ENCODE results near the gene DGKQ. TPM values are rescaled to one million over a fixed set of nuclear protein-coding genes. Genes with fewer than 3 reads are reported as not detected.

DGKQ gene
- 12.6 and 12.9 TPM in 2 replicates for total RNA-seq (2014; rRNA removed; shearing (Covaris generic))
- 16.3 and 19.8 TPM in 2 replicates for polyA plus RNA-seq (2015; cell fraction: cytosol; rRNA removed)
- polyA plus RNA-seq (2015; cell fraction: nucleus; rRNA removed) = 61.5 and 72.3 TPM in 2 replicates

- peak; percentile 70 for DNase-seq (ENCODE audit: low read depth, low spot score)
These were observed at the start of gene DGKQ for GRCh38 chr4:973431-974397. DGKQ (minus strand) TSS chr4:973569; CDS start chr4:973482, 87 bp downstream.

GRCh38 chr4:1022739-1023066, 49.3 kb upstream of the DGKQ start:
- DNase-seq (ENCODE audit: low read depth, low spot score) = no peak
- in situ Hi-C loops (cut with HindIII; ENCODE audit: low pct_unique_long_range_greater_than_20kb, low sequenced_read_pairs) = no loop called here

More at GRCh38 chr4:973431-974397, at the start of gene DGKQ:
- in situ Hi-C loops (cut with HindIII; ENCODE audit: low pct_unique_long_range_greater_than_20kb, low sequenced_read_pairs) = no loop called here

- DNase-seq (ENCODE audit: low read depth, low spot score) = no peak
- in situ Hi-C loops (cut with HindIII; ENCODE audit: low pct_unique_long_range_greater_than_20kb, low sequenced_read_pairs) = no loop called here
These were observed 48.8 kb upstream of the DGKQ start for GRCh38 chr4:1022051-1022738.

GRCh38 chr4:1021386-1022050, 48.1 kb upstream of the DGKQ start:
- in situ Hi-C loops (cut with HindIII; ENCODE audit: low pct_unique_long_range_greater_than_20kb, low sequenced_read_pairs) = no loop called here
- no peak for DNase-seq (ENCODE audit: low read depth, low spot score)

GRCh38 chr4:1019729-1020470, 46.5 kb upstream of the DGKQ start:
- no peak for DNase-seq (ENCODE audit: low read depth, low spot score)
- in situ Hi-C loops (cut with HindIII; ENCODE audit: low pct_unique_long_range_greater_than_20kb, low sequenced_read_pairs) = no loop called here

- DNase-seq (ENCODE audit: low read depth, low spot score) = no peak
- in situ Hi-C loops (cut with HindIII; ENCODE audit: low pct_unique_long_range_greater_than_20kb, low sequenced_read_pairs) = no loop called here
These were observed 46.0 kb upstream of the DGKQ start for GRCh38 chr4:1019320-1019719.

- no peak for DNase-seq (ENCODE audit: low read depth, low spot score)
- in situ Hi-C loops (cut with HindIII; ENCODE audit: low pct_unique_long_range_greater_than_20kb, low sequenced_read_pairs) = no loop called here
These were observed 45.0 kb upstream of the DGKQ start for GRCh38 chr4:1018147-1019020.

- DNase-seq (ENCODE audit: low read depth, low spot score) = no peak
- in situ Hi-C loops (cut with HindIII; ENCODE audit: low pct_unique_long_range_greater_than_20kb, low sequenced_read_pairs) = no loop called here
These were observed 44.3 kb upstream of the DGKQ start for GRCh38 chr4:1017706-1018105.

- DNase-seq (ENCODE audit: low read depth, low spot score) = no peak
- in situ Hi-C loops (cut with HindIII; ENCODE audit: low pct_unique_long_range_greater_than_20kb, low sequenced_read_pairs) = no loop called here
These were observed 43.8 kb upstream of the DGKQ start for GRCh38 chr4:1017211-1017610.

GRCh38 chr4:1015746-1016145, 42.4 kb upstream of the DGKQ start:
- no peak for DNase-seq (ENCODE audit: low read depth, low spot score)
- in situ Hi-C loops (cut with HindIII; ENCODE audit: low pct_unique_long_range_greater_than_20kb, low sequenced_read_pairs) = no loop called here

- in situ Hi-C loops (cut with HindIII; ENCODE audit: low pct_unique_long_range_greater_than_20kb, low sequenced_read_pairs) = no loop called here
- DNase-seq (ENCODE audit: low read depth, low spot score) = no peak
These were observed 41.8 kb upstream of the DGKQ start for GRCh38 chr4:1015179-1015578.

GRCh38 chr4:1014291-1015167, 41.2 kb upstream of the DGKQ start:
- DNase-seq (ENCODE audit: low read depth, low spot score) = peak; percentile 78
- in situ Hi-C loops (cut with HindIII; ENCODE audit: low pct_unique_long_range_greater_than_20kb, low sequenced_read_pairs) = no loop called here

- in situ Hi-C loops (cut with HindIII; ENCODE audit: low pct_unique_long_range_greater_than_20kb, low sequenced_read_pairs) = no loop called here
- DNase-seq (ENCODE audit: low read depth, low spot score) = no peak
These were observed 40.1 kb upstream of the DGKQ start for GRCh38 chr4:1013225-1014073.

GRCh38 chr4:1012034-1012739, 38.8 kb upstream of the DGKQ start:
- no peak for DNase-seq (ENCODE audit: low read depth, low spot score)
- in situ Hi-C loops (cut with HindIII; ENCODE audit: low pct_unique_long_range_greater_than_20kb, low sequenced_read_pairs) = no loop called here
